ENCODE data around the gene CAMK1D.

- TF ChIP-seq, protein P1, sequence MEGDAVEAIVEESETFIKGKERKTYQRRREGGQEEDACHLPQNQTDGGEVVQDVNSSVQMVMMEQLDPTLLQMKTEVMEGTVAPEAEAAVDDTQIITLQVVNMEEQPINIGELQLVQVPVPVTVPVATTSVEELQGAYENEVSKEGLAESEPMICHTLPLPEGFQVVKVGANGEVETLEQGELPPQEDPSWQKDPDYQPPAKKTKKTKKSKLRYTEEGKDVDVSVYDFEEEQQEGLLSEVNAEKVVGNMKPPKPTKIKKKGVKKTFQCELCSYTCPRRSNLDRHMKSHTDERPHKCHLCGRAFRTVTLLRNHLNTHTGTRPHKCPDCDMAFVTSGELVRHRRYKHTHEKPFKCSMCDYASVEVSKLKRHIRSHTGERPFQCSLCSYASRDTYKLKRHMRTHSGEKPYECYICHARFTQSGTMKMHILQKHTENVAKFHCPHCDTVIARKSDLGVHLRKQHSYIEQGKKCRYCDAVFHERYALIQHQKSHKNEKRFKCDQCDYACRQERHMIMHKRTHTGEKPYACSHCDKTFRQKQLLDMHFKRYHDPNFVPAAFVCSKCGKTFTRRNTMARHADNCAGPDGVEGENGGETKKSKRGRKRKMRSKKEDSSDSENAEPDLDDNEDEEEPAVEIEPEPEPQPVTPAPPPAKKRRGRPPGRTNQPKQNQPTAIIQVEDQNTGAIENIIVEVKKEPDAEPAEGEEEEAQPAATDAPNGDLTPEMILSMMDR (IDR thresholded peaks at IDR 0.05) = no peak
- TF ChIP-seq POLR2A (IDR thresholded peaks at IDR 0.05) = no peak
- no peak for TF ChIP-seq EP300 (IDR thresholded peaks at IDR 0.05; ENCODE audit: low read depth)
These were observed 15.2 kb upstream of the CAMK1D start for GRCh38 chr10:12334186-12334530.
